DOHH2 (cell line): Measurements from ENCODE around the gene MAP3K4.

Experiments
- H3F3A ChIP-seq: fragments of 200-600 bp; sonication (generic), shearing (Covaris generic); 2 replicates; pipeline ENCODE4 v1.6.0; 2016; ENCODE audit warnings: antibody characterized with exemption, mild to moderate bottlenecking; ENCODE audit not compliant: control insufficient read depth, insufficient read depth
- H3K27ac ChIP-seq: fragments of 200-600 bp; sonication (generic); 2 replicates; pipeline ENCODE4 v1.5.1; 2014; ENCODE audit warnings: low read depth, mild to moderate bottlenecking, low read length, moderate library complexity
- H3K27me3 ChIP-seq: fragments of 200-600 bp; sonication (generic); 2 replicates; pipeline ENCODE4 v1.6.1; 2014; ENCODE audit warnings: mild to moderate bottlenecking, low read length, mixed read lengths; ENCODE audit not compliant: control insufficient read depth
- H3K36me3 ChIP-seq: fragments of 200-600 bp; sonication (generic); 2 replicates; pipeline ENCODE4 v1.6.1; 2014; ENCODE audit warnings: mild to moderate bottlenecking, low read length, moderate library complexity, mixed read lengths; ENCODE audit not compliant: control insufficient read depth
- H3K4me1 ChIP-seq: fragments of 200-600 bp; sonication (generic); 2 replicates; pipeline ENCODE4 v1.6.1; 2014; ENCODE audit warnings: mild to moderate bottlenecking, low read length, mixed read lengths; ENCODE audit not compliant: control insufficient read depth
- H3K4me2 ChIP-seq: fragments of 200-600 bp; sonication (generic); 2 replicates; pipeline ENCODE4 v1.6.0; 2014; ENCODE audit warnings: mild to moderate bottlenecking, low read length, moderate library complexity
- H3K4me3 ChIP-seq: fragments of 200-600 bp; sonication (generic); 2 replicates; pipeline ENCODE4 v1.5.1; 2014; ENCODE audit warnings: mild to moderate bottlenecking, low read length, mixed read lengths
- H3K79me2 ChIP-seq: fragments of 200-600 bp; sonication (generic); 2 replicates; pipeline ENCODE4 v1.6.1; 2014; ENCODE audit warnings: mild to moderate bottlenecking, low read length, mixed read lengths; ENCODE audit not compliant: control insufficient read depth
- H3K9me2 ChIP-seq: fragments of 200-600 bp; sonication (generic); replicated peaks from 2 replicates; pipeline ENCODE4 v1.6.1; 2014; ENCODE audit warnings: mild to moderate bottlenecking, low read length, mixed read lengths; ENCODE audit not compliant: control insufficient read depth
- H3K9me3 ChIP-seq: fragments of 200-600 bp; sonication (generic); 2 replicates; pipeline ENCODE4 v1.6.1; 2014; ENCODE audit warnings: antibody characterized with exemption, low read length, mixed read lengths; ENCODE audit not compliant: control insufficient read depth, insufficient read depth
- H4K20me1 ChIP-seq: fragments of 200-600 bp; sonication (generic); 2 replicates; pipeline ENCODE4 v1.6.0; 2014; ENCODE audit warnings: low read depth, mild to moderate bottlenecking, antibody characterized with exemption, low read length, moderate library complexity; ENCODE audit not compliant: control insufficient read depth, insufficient read depth
- CTCF ChIP-seq: fragments of 200-600 bp; sonication (generic); IDR thresholded peaks from one replicate; pipeline ENCODE4 v1.5.1; 2014; ENCODE audit warnings: antibody characterized with exemption, mild to moderate bottlenecking, low read depth, low read length; ENCODE audit not compliant: poor library complexity, severe bottlenecking
- EZH2phosphoT487 ChIP-seq: fragments of 200-600 bp; sonication (generic); IDR thresholded peaks from 2 replicates; pipeline ENCODE4 v1.6.1; 2017; ENCODE audit warnings: borderline replicate concordance, mild to moderate bottlenecking, antibody characterized with exemption, low read length, moderate library complexity, mixed read lengths

Gene MAP3K4

GRCh38 chr6:160999516-160999915 lies 7.9 kb downstream of the MAP3K4 start:
- TF ChIP-seq CTCF (no peak), EZH2phosphoT487 (no peak)
- no peaks in the 10 kb centered on the region for H3K27me3 ChIP-seq
- no peaks in the 10 kb centered on the region for H3K9me2 ChIP-seq
- H3K27ac ChIP-seq: no peak overlapping the region
- peaks cover 13% of the 10 kb centered on the region for H3K36me3 ChIP-seq
- H3K4me3 ChIP-seq: no peak overlapping the region
- peaks cover 4% of the 10 kb centered on the region for H4K20me1 ChIP-seq
- H3K4me2 ChIP-seq: no peak overlapping the region
- no peaks in the 10 kb centered on the region for H3F3A ChIP-seq
- H3K4me1 ChIP-seq: peaks cover 20% of the 10 kb centered on the region
- no peaks in the 10 kb centered on the region for H3K9me3 ChIP-seq
- H3K79me2 ChIP-seq: peaks cover 94% of the 10 kb centered on the region

- Histone ChIP-seq H3K27ac (no peak overlapping the region), H3K9me3 (no peaks in the 10 kb centered on the region), H3K4me3 (no peak overlapping the region), H4K20me1 (peaks cover 4% of the 10 kb centered on the region), H3F3A (no peaks in the 10 kb centered on the region), H3K36me3 (peaks cover 10% of the 10 kb centered on the region), H3K4me1 (peaks cover 15% of the 10 kb centered on the region), H3K9me2 (no peaks in the 10 kb centered on the region), H3K4me2 (no peak overlapping the region), H3K27me3 (no peaks in the 10 kb centered on the region), H3K79me2 (peaks cover 94% of the 10 kb centered on the region)
- TF ChIP-seq EZH2phosphoT487 (no peak), CTCF (no peak)
Observed at GRCh38 chr6:161000632-161001031, 9.1 kb downstream of the MAP3K4 start.

GRCh38 chr6:161001421-161001820 lies 9.9 kb downstream of the MAP3K4 start:
- no peaks in the 10 kb centered on the region for H3F3A ChIP-seq
- TF ChIP-seq EZH2phosphoT487 (no peak), CTCF (no peak)
- peaks cover 4% of the 10 kb centered on the region for H4K20me1 ChIP-seq

More at GRCh38 chr6:161001421-161001820, 9.9 kb downstream of the MAP3K4 start:
- Histone ChIP-seq H3K4me3 (no peak overlapping the region), H3K27ac (no peak overlapping the region), H3K36me3 (peaks cover 10% of the 10 kb centered on the region), H3K4me1 (peaks cover 15% of the 10 kb centered on the region), H3K4me2 (peak overlapping the region; percentile 39), H3K27me3 (no peaks in the 10 kb centered on the region), H3K79me2 (peaks cover 94% of the 10 kb centered on the region), H3K9me3 (no peaks in the 10 kb centered on the region), H3K9me2 (no peaks in the 10 kb centered on the region)
